IMR-90 (cell line): Measurements from ENCODE around the gene GALNT16. TPM values are rescaled to one million over a fixed set of nuclear protein-coding genes. Genes with fewer than 3 reads are reported as not detected.
A peak's percentile ranks its signal among the peaks of the same experiment; 100 is the strongest.

Experiments
- ATAC-seq: fragments of 200-7000 bp; cut with Tn5 transposase; 2 replicates; pipeline ENCODE4 v1.9.1; 2020; ENCODE audit warnings: low read depth, mild to moderate bottlenecking, moderate library complexity
- BruUV-seq: library from RNA; stranded (reverse); fragments of 400-500 nt; replicated peaks from 2 replicates; lab custom pipeline; 2021; lab: Mats Ljungman, UMichigan
- CTCF ChIA-PET: fragments of 300-600 bp; formaldehyde crosslinking; extraction: SDS; loops from one replicate; lab custom pipeline; 2021; ENCODE audit warnings: antibody characterized with exemption; lab: Yijun Ruan, JAX
- POLR2A ChIA-PET: fragments of 300-600 bp; sonication (Branson Sonifier 250); formaldehyde crosslinking; loops from one replicate; lab custom pipeline; 2022; ENCODE audit warnings: antibody characterized with exemption; ENCODE audit not compliant: unreplicated experiment; lab: Charles Lee
- DNase-seq: peaks from one replicate; pipeline ENCODE4 v3.0.0; 2013
- H2AFZ ChIP-seq: replicated peaks from 2 replicates; pipeline ENCODE3; 2013; ENCODE audit warnings: low read length, mild to moderate bottlenecking; ENCODE audit not compliant: poor library complexity
- H2AK5ac ChIP-seq: 2 replicates; pipeline ENCODE4 v1.6.1; 2013; ENCODE audit warnings: low read depth, low read length, inconsistent platforms
- H2AK9ac ChIP-seq: replicated peaks from 2 replicates; pipeline ENCODE3; 2013; ENCODE audit warnings: mild to moderate bottlenecking, low read depth, low read length, moderate library complexity; ENCODE audit not compliant: poor library complexity
- H2BK120ac ChIP-seq: 2 replicates; pipeline ENCODE4 v1.6.1; 2013; ENCODE audit warnings: low read depth, low read length, inconsistent platforms
- H2BK15ac ChIP-seq: 3 replicates; pipeline ENCODE4 v1.6.1; 2013; ENCODE audit warnings: low read depth, low read length, inconsistent platforms
- H2BK20ac ChIP-seq: 2 replicates; pipeline ENCODE4 v1.6.1; 2013; ENCODE audit warnings: low read depth, mild to moderate bottlenecking, inconsistent platforms, low read length, moderate library complexity
- H2BK5ac ChIP-seq: 2 replicates; pipeline ENCODE4 v1.6.1; 2013; ENCODE audit warnings: mild to moderate bottlenecking, low read depth, low read length, inconsistent platforms; ENCODE audit not compliant: poor library complexity, severe bottlenecking
- H3K14ac ChIP-seq: replicated peaks from 2 replicates; pipeline ENCODE4 v1.6.1; 2013; ENCODE audit warnings: low read depth, low read length, inconsistent platforms
- H3K18ac ChIP-seq: 2 replicates; pipeline ENCODE4 v1.6.1; 2013; ENCODE audit warnings: low read depth, low read length, control low read depth
- H3K23ac ChIP-seq: 2 replicates; pipeline ENCODE4 v1.6.1; 2013; ENCODE audit warnings: low read depth, low read length, inconsistent platforms
- H3K27ac ChIP-seq: 2 replicates; pipeline ENCODE4 v1.5.1; 2013; ENCODE audit warnings: mild to moderate bottlenecking, control low read depth, low read length; ENCODE audit not compliant: insufficient read depth
- H3K27me3 ChIP-seq: 2 replicates; pipeline ENCODE4 v1.6.1; 2013; ENCODE audit warnings: low read length; ENCODE audit not compliant: control insufficient read depth, insufficient read depth
- H3K36me3 ChIP-seq: 2 replicates; pipeline ENCODE4 v1.6.1; 2013; ENCODE audit warnings: low read length, mixed read lengths; ENCODE audit not compliant: control insufficient read depth, insufficient read depth
- H3K4ac ChIP-seq: 2 replicates; pipeline ENCODE4 v1.6.1; 2013; ENCODE audit warnings: low read depth, low read length, inconsistent platforms
- H3K4me1 ChIP-seq: 2 replicates; pipeline ENCODE4 v1.6.1; 2013; ENCODE audit warnings: low read length, mixed read lengths; ENCODE audit not compliant: control insufficient read depth, insufficient read depth
- H3K4me2 ChIP-seq: 2 replicates; pipeline ENCODE4 v1.6.1; 2013; ENCODE audit warnings: low read depth, mild to moderate bottlenecking, control low read depth, low read length, moderate library complexity
- H3K4me3 ChIP-seq: 2 replicates; pipeline ENCODE4 v1.5.1; 2013; ENCODE audit warnings: low read depth, mild to moderate bottlenecking, control low read depth, low read length, moderate library complexity; ENCODE audit not compliant: insufficient read depth
- H3K56ac ChIP-seq: 2 replicates; pipeline ENCODE4 v1.6.1; 2013; ENCODE audit warnings: low read length, inconsistent platforms; ENCODE audit not compliant: insufficient read depth; ENCODE audit errors: extremely low read depth
- H3K79me1 ChIP-seq, 2 experiments: 2 replicates each; pipeline ENCODE4 v1.6.1; 2013; ENCODE audit warnings: low read length in 2 of 2, inconsistent platforms in 1 of 2, low read depth in 1 of 2
- H3K9ac ChIP-seq: 2 replicates; pipeline ENCODE4 v1.6.1; 2013; ENCODE audit warnings: low read depth, low read length, control low read depth
- H3K9me1 ChIP-seq: 2 replicates; pipeline ENCODE4 v1.6.1; 2013; ENCODE audit warnings: low read length, inconsistent platforms; ENCODE audit not compliant: insufficient read depth
- H3K9me3 ChIP-seq: 2 replicates; pipeline ENCODE4 v1.6.1; 2013; ENCODE audit warnings: low read length; ENCODE audit not compliant: control insufficient read depth, insufficient read depth
- H4K20me1 ChIP-seq: 2 replicates; pipeline ENCODE4 v1.6.1; 2013; ENCODE audit warnings: low read length, inconsistent platforms; ENCODE audit not compliant: insufficient read depth
- H4K5ac ChIP-seq: 2 replicates; pipeline ENCODE4 v1.6.1; 2013; ENCODE audit warnings: mild to moderate bottlenecking, low read depth, low read length, control low read depth
- H4K8ac ChIP-seq, 2 experiments: 2 replicates each; pipeline ENCODE4 v1.6.1; 2013; ENCODE audit warnings: low read depth in 2 of 2, low read length in 2 of 2, control low read depth in 1 of 2, inconsistent platforms in 1 of 2
- H4K91ac ChIP-seq: 2 replicates; pipeline ENCODE4 v1.6.1; 2013; ENCODE audit warnings: low read depth, low read length, inconsistent platforms; ENCODE audit not compliant: insufficient read depth
- BHLHE40 ChIP-seq: fragments of 150-350 bp; IDR thresholded peaks from 2 replicates; pipeline ENCODE4 v1.6.1; 2016; ENCODE audit warnings: mild to moderate bottlenecking, low read depth, low read length
- CEBPB ChIP-seq: IDR thresholded peaks from 2 replicates; pipeline ENCODE4 v1.6.1; 2012; ENCODE audit warnings: low read depth, low read length, improper control_type of control experiment
- CHD1 ChIP-seq: IDR thresholded peaks from 2 replicates; pipeline ENCODE4 v1.6.1; 2012; ENCODE audit warnings: low read depth, low read length, improper control_type of control experiment
- FOS ChIP-seq: fragments of 150-350 bp; IDR thresholded peaks from 2 replicates; pipeline ENCODE4 v1.6.1; 2016; ENCODE audit warnings: low read depth, low read length
- MAFK ChIP-seq: IDR thresholded peaks from 2 replicates; pipeline ENCODE4 v1.6.1; 2012; ENCODE audit warnings: low read depth, low read length, improper control_type of control experiment
- MAZ ChIP-seq: IDR thresholded peaks from 2 replicates; pipeline ENCODE4 v1.6.1; 2012; ENCODE audit warnings: low read depth, mild to moderate bottlenecking, low read length, improper control_type of control experiment, moderate library complexity, borderline replicate concordance
- MXI1 ChIP-seq: IDR thresholded peaks from 2 replicates; pipeline ENCODE4 v1.6.1; 2012; ENCODE audit warnings: low read depth, mild to moderate bottlenecking, low read length, moderate library complexity, borderline replicate concordance
- NFE2L2 ChIP-seq: fragments of 150-350 bp; IDR thresholded peaks from 2 replicates; pipeline ENCODE4 v1.6.1; 2016; ENCODE audit warnings: low read depth, mild to moderate bottlenecking, low read length
- POLR2A ChIP-seq: IDR thresholded peaks from 2 replicates; pipeline ENCODE4 v1.6.1; 2012; ENCODE audit warnings: mild to moderate bottlenecking, low read depth, low read length
- RAD21 ChIP-seq: IDR thresholded peaks from 2 replicates; pipeline ENCODE4 v1.6.1; 2012; ENCODE audit warnings: low read length, improper control_type of control experiment
- RCOR1 ChIP-seq: IDR thresholded peaks from 2 replicates; pipeline ENCODE4 v1.6.1; 2012; ENCODE audit warnings: mild to moderate bottlenecking, low read length, improper control_type of control experiment; ENCODE audit not compliant: insufficient replicate concordance
- RFX5 ChIP-seq: IDR thresholded peaks from 2 replicates; pipeline ENCODE4 v1.8.0; 2012; ENCODE audit warnings: low read depth, mild to moderate bottlenecking, low read length, moderate library complexity
- SMC3 ChIP-seq: fragments of 150-350 bp; IDR thresholded peaks from 2 replicates; pipeline ENCODE4 v1.6.1; 2016; ENCODE audit warnings: low read depth, mild to moderate bottlenecking, antibody characterized with exemption, low read length, moderate library complexity
- USF2 ChIP-seq: fragments of 150-350 bp; IDR thresholded peaks from 2 replicates; pipeline ENCODE4 v1.6.1; 2017; ENCODE audit warnings: mild to moderate bottlenecking, antibody characterized with exemption, low read length, low read depth
- WGBS, 2 experiments: methylation state at CpG; one replicate each; pipeline versions ENCODE4 v1.1.5 to v1.1.7; 2013; ENCODE audit warnings: missing lambda C conversion rate in 2 of 2; ENCODE audit not compliant: insufficient read length in 1 of 2; ENCODE audit errors: extremely low coverage in 2 of 2; 5-methylcytosine and 5-hydroxymethylcytosine counted together
- dilution Hi-C: fragments of 300-500 bp; cut with HindIII; formaldehyde crosslinking; loops from one replicate; pipeline ENCODE4 v1.14.3; 2018; ENCODE audit warnings: low sequenced_read_pairs; ENCODE audit not compliant: unreplicated experiment
- in situ Hi-C: fragments of 300-500 bp; cut with MboI; formaldehyde crosslinking; loops from 3 replicates; pipeline ENCODE4 v1.14.3; 2019; ENCODE audit warnings: low sequenced_read_pairs, inconsistent platforms, mixed read lengths
- intact Hi-C: fragments of 100-400 bp; cut with micrococcal nuclease; formaldehyde crosslinking; loops from 2 replicates; pipeline ENCODE4 v1.10.0; 2022
- polyA plus RNA-seq, 3 experiments: library from polyadenylated mRNA; depleted of rRNA; stranded (reverse); fragments of >200 nt; gene quantifications; 2 replicates each; pipeline ENCODE4 v1.2.3, GENCODE V29; 2012; ENCODE audit warnings: low replicate concordance in 1 of 3
- total RNA-seq: library from RNA; depleted of rRNA; stranded (reverse); fragments of >200 nt; gene quantifications from 2 replicates; pipeline ENCODE4 v1.2.3, GENCODE V29; 2012
- TF ChIP-seq, protein P1 (sequence below): conservative IDR thresholded peaks from 2 replicates; pipeline ENCODE4 v1.5.1; 2012; ENCODE audit warnings: mild to moderate bottlenecking, low read depth, low read length, improper control_type of control experiment
- TF ChIP-seq, protein P2 (sequence below): fragments of 150-350 bp; IDR thresholded peaks from 2 replicates; pipeline ENCODE4 v1.6.1; 2016; ENCODE audit warnings: low read depth, mild to moderate bottlenecking, low read length, moderate library complexity, borderline replicate concordance

GALNT16 gene
- total and polyA plus RNA-seq, 2 of the 4 experiments (the other 2 are of a cell fraction) = 0.36 to 1.5 TPM

DNA sequence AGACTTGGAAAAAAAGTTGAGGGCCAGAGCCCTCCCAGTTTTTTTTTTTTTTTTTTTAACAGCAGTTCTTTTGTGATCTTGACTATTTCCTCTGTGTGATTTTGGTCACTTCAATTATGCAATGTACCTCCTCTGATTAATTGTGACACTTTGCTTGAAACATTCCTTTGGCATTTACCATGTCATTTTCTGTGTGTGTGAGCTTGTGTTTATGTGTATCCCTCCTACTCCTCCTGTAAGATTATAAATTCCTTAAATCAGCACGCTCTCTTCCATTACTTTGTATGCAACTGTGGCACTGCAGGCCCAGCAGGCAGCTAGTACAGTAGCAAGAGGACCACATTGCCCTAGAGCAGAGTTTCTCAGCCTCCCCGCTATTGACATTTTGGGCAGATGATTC, 33.2 kb upstream of the GALNT16 start:
- Histone ChIP-seq H2AFZ (no peak overlapping the region), H3K36me3 (peaks cover 7% of the 10 kb centered on the region), H3K9me1 (no peaks in the 10 kb centered on the region), H3K9ac (no peak overlapping the region), H3K14ac (0 out of 2 replicates have a peak overlapping the region, but pooled peaks have one; percentile 0), H3K4ac (no peak overlapping the region), H3K4me2 (no peak overlapping the region), H4K91ac (no peak overlapping the region), H2BK15ac (no peak overlapping the region), H2AK9ac (no peak overlapping the region), H4K20me1 (no peaks in the 10 kb centered on the region), H2BK20ac (no peak overlapping the region), H3K27me3 (no peaks in the 10 kb centered on the region), H3K4me3 (no peak overlapping the region), H2AK5ac (no peak overlapping the region), H3K27ac (no peak overlapping the region), H3K23ac (no peak overlapping the region), H3K79me1 (no peaks in the 10 kb centered on the region), H2BK5ac (no peak overlapping the region), H4K8ac (no peak overlapping the region), H3K56ac (no peak overlapping the region), H4K5ac (no peak overlapping the region), H3K4me1 (no peaks in the 10 kb centered on the region; the same call in none of the 2 replicates), H2BK120ac (no peak overlapping the region), H3K18ac (no peak overlapping the region), H3K9me3 (no peaks in the 10 kb centered on the region)
- BruUV-seq = no TSS peak
- no peak for DNase-seq
- ChIA-PET POLR2A (interaction anchor here (0.7 kb wide), 1 partner anchor 249 kb away, joined by 12 read pairs; no protein-coding TSS in a partner anchor), CTCF (interaction anchor here (0.6 kb wide), 1 partner anchor 365 kb away, joined by 3 read pairs; no protein-coding TSS in a partner anchor)
- dilution Hi-C loops = no loop called here
- in situ Hi-C loops = no loop called here
- peak; percentile 60 for ATAC-seq
- TF ChIP-seq USF2 (no peak), SMC3 (no peak), CHD1 (no peak), RAD21 (no peak), POLR2A (no peak), MXI1 (no peak), MAFK (no peak), NFE2L2 (no peak), RCOR1 (no peak), BHLHE40 (no peak), CEBPB (no peak), FOS (no peak), RFX5 (no peak), MAZ (no peak)
- TF ChIP-seq, protein P1, sequence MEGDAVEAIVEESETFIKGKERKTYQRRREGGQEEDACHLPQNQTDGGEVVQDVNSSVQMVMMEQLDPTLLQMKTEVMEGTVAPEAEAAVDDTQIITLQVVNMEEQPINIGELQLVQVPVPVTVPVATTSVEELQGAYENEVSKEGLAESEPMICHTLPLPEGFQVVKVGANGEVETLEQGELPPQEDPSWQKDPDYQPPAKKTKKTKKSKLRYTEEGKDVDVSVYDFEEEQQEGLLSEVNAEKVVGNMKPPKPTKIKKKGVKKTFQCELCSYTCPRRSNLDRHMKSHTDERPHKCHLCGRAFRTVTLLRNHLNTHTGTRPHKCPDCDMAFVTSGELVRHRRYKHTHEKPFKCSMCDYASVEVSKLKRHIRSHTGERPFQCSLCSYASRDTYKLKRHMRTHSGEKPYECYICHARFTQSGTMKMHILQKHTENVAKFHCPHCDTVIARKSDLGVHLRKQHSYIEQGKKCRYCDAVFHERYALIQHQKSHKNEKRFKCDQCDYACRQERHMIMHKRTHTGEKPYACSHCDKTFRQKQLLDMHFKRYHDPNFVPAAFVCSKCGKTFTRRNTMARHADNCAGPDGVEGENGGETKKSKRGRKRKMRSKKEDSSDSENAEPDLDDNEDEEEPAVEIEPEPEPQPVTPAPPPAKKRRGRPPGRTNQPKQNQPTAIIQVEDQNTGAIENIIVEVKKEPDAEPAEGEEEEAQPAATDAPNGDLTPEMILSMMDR = no peak
- TF ChIP-seq, protein P2, sequence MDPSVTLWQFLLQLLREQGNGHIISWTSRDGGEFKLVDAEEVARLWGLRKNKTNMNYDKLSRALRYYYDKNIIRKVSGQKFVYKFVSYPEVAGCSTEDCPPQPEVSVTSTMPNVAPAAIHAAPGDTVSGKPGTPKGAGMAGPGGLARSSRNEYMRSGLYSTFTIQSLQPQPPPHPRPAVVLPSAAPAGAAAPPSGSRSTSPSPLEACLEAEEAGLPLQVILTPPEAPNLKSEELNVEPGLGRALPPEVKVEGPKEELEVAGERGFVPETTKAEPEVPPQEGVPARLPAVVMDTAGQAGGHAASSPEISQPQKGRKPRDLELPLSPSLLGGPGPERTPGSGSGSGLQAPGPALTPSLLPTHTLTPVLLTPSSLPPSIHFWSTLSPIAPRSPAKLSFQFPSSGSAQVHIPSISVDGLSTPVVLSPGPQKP = no peak
- no CpG with 5 or more reads among the region's 2 CpGs for WGBS, 2 experiments
- intact Hi-C loops = no loop called here
